Loucy (cell line): ENCODE data around the gene CXorf49B.
"Not testable (repeated sequence)": the region's sequence is repeated elsewhere in the genome, so short reads cannot be mapped to it uniquely, and the experiment has no call there.

Experiments used
- EZH2phosphoT487 ChIP-seq: fragments of 200-600 bp; IDR thresholded peaks from 2 replicates; pipeline ENCODE4 v1.6.1; 2018; ENCODE audit warnings: antibody characterized with exemption, mild to moderate bottlenecking, moderate library complexity, borderline replicate concordance
- TF ChIP-seq, protein P1 (sequence below): fragments of 200-600 bp; sonication (generic); conservative IDR thresholded peaks from 2 replicates; pipeline ENCODE4 v1.5.1; 2014; ENCODE audit warnings: mild to moderate bottlenecking, antibody characterized with exemption, low read length

DNA sequence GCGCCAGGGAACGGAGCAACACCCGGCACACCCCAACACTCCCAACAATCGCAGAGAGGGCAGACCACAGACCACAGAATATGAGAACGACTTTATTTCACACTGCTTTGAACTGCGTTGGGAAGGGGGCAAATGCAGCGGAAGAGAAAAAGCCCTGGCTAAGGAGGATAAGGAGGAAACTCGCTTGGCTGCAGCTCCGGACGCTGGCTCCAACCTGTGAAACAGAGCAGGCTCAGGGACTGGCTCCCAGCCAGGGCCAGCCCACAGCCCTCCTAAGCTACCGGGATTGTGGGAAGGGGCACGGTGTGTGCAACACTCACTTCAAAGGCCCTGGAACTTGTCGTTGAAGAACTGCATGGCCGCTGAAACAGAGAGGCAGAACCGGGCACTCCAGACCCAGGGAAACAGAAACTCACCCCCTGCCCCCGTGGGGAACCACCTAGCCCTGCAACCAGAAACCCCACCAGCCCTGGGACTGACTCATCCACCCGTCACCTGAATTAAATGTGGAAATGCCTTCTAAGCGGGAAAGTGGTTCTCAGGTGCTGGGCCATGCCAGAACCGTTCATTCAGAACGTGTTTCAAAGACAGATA is 2.4 kb upstream of the CXorf49B start:
- TF ChIP-seq, protein P1, sequence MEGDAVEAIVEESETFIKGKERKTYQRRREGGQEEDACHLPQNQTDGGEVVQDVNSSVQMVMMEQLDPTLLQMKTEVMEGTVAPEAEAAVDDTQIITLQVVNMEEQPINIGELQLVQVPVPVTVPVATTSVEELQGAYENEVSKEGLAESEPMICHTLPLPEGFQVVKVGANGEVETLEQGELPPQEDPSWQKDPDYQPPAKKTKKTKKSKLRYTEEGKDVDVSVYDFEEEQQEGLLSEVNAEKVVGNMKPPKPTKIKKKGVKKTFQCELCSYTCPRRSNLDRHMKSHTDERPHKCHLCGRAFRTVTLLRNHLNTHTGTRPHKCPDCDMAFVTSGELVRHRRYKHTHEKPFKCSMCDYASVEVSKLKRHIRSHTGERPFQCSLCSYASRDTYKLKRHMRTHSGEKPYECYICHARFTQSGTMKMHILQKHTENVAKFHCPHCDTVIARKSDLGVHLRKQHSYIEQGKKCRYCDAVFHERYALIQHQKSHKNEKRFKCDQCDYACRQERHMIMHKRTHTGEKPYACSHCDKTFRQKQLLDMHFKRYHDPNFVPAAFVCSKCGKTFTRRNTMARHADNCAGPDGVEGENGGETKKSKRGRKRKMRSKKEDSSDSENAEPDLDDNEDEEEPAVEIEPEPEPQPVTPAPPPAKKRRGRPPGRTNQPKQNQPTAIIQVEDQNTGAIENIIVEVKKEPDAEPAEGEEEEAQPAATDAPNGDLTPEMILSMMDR = not testable (repeated sequence)
- TF ChIP-seq EZH2phosphoT487 = not testable (repeated sequence)
